ENCODE results near the gene POLR1G.
"Not testable (repeated sequence)": the region's sequence is repeated elsewhere in the genome, so short reads cannot be mapped to it uniquely, and the experiment has no call there.

Gene POLR1G

GRCh38 chr19:45421947-45422498 is 15.6 kb downstream of the POLR1G start:
- no peak for DNase-seq (ENCODE audit: low read depth in 2 of 2)

GRCh38 chr19:45423033-45423588 is 16.7 kb downstream of the POLR1G start:
- DNase-seq (ENCODE audit: low read depth in 2 of 2), result peak in 1 of 2 donors; percentile 70

DNA sequence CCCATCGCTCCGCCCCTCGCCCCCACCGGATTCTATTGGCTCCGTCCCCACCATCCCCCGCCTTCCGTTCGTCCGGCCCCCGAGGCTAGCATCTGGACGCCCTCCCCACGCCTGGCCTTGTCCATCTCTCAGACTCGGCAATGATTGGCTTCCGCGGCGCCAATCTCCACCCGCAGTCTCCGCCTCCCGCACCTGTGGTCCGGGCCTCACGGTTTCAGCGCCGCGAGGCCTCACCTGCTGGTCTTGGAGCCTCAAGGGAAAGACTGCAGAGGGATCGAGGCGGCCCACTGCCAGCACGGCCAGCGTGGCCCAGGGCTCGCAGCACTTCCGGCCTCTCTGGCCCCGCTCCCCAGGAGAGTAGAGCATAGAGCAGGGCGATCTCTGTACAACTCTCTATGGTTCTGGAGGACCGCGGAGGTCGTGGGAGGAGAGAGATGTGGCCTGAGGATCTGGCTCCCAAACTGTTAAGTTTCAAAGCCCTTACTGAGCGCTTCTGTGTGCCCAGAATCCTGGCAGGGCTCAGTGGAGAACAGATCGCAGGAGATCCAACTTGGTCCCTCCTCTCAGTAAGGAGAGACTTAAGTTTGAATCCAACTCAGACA is 17.2 kb downstream of the POLR1G start, which contains the start of gene ERCC1:
TSS of gene ERCC1 (minus strand) at position 329 of the 602 bp plus-strand sequence. CDS start 543 bp downstream, outside the sequence.
- peak; percentile 39 to 87 for DNase-seq (ENCODE audit: low read depth in 2 of 2)

DNA sequence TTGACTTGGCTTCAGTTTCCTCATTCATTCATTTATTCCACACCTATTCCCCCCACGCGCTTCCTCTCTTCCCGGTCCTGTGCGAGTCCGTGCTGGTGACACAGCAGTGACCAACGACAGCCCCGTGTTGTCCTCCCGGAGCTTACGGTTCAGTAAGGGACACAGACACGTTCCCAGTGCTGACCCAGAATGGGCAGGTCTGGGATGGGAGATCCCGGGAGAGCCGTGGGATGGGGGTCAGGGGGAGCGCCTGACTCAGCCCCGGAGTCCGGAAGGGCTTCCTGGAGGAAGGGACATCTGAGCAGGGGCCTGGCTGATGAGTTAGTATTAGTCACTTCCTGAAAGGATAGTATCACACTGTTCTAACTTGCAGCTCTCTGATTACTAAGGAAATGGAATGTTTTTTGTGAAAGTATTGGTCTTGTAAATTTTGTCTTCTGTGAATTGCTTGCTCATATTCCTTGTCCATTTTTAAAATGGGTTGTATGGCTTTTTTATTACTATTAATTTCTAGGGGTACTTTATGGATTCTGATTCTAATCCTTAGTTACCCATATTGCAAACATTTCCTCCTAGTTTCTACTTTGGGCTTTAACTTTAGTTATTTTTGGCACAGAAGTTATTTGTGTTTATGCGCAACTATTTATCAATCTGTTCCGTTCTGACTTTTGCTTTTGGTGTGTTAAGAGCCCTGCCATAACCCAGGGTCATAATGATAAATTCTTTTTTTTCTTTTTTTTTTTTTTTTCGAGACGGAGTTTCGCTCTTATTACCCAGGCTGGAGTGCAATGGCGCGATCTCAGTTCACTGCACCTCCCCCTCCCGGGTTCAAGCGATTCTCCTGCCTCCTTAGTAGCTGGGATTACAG is 18.0 kb downstream of the POLR1G start:
- DNase-seq (ENCODE audit: low read depth in 2 of 2), result no peak

- no peak for DNase-seq (ENCODE audit: low read depth in 2 of 2)
Measured at GRCh38 chr19:45428384-45429231, 22.2 kb downstream of the POLR1G start.

- not testable (repeated sequence) for DNase-seq (ENCODE audit: low read depth in 2 of 2)
Measured at GRCh38 chr19:45429896-45430295, 23.5 kb downstream of the POLR1G start.

- not testable (repeated sequence) for DNase-seq (ENCODE audit: low read depth in 2 of 2)
Measured at GRCh38 chr19:45431008-45431407, 24.6 kb downstream of the POLR1G start.

DNA sequence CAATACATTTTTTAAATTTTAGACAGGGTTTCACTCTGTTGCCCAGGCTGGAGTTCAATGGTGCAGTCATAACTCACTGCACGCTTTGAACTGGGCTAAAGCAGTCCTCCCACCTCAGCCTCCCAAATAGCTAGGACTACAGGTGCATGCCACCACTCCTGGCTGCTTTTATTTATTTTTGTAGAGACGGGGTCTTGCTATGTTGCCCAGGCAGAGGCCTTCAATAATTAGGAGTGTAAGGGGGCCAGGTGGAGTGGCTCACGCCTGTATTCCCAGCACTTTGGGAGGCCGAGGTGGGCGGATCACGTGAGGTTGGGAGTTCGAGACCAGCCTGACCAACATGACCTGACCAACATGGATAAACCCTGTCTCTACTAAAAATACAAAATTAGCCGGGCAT is 26.1 kb downstream of the POLR1G start:
- not testable (repeated sequence) for DNase-seq (ENCODE audit: low read depth in 2 of 2)

- DNase-seq (ENCODE audit: low read depth in 2 of 2), result no peak
Measured at GRCh38 chr19:45437328-45437727, 30.9 kb downstream of the POLR1G start.

GRCh38 chr19:45439190-45439568 is 32.7 kb downstream of the POLR1G start:
- no peak for DNase-seq (ENCODE audit: low read depth in 2 of 2)

DNA sequence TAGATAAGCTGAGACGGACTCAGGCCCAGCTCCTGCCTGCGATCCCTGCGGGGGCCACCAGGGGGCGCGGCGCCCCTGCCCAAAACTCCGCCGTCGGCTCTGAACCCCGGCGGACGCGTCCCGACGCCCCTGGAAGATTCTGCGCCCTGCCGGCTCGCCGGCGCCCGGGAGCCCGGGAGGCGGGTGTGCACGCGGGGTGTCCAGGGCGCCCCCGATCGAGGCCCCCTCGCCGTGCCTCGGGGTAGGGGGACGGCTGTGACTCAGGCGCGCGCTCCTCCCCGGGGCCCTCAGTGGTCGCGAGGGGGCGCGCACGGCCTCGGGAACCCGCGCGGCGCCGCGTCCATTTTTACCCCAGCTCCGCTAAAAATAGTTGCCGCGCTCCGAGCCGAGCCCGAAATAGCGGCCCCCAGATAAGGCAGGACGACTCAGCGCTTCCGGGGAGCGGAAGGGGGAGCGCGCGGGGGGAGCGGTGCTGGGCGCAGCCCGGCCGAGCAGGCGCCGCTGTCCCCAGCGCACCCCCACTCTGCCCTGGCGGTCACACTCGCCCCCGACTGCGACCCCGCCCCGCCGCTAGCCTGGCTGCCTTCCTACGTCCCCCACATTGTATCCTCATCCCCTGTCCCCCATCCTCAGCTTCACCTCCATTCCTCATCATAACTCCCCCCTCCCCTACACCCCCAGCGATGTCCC is 33.3 kb downstream of the POLR1G start:
- DNase-seq (ENCODE audit: low read depth in 2 of 2), result peak; percentile 76 to 78

DNA sequence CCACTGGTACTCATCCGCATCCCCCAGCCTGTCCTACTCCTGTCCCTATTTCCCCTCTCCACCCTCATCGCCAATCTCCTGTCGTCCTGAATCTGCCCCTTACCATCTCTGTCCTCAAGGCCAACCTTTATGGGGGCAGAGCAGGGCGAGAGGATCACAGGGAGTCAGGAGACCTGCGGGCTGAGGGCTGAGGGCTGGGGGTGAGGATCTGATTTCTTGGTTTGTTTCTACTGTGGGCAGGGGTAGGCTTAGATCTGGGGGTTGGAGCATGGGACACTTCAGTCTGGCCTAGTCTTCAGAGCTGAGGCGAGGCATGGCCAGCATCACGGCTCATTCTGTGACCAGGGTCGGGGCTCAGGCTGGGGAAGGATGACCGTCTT is 33.8 kb downstream of the POLR1G start:
- DNase-seq (ENCODE audit: low read depth in 2 of 2), result no peak

DNA sequence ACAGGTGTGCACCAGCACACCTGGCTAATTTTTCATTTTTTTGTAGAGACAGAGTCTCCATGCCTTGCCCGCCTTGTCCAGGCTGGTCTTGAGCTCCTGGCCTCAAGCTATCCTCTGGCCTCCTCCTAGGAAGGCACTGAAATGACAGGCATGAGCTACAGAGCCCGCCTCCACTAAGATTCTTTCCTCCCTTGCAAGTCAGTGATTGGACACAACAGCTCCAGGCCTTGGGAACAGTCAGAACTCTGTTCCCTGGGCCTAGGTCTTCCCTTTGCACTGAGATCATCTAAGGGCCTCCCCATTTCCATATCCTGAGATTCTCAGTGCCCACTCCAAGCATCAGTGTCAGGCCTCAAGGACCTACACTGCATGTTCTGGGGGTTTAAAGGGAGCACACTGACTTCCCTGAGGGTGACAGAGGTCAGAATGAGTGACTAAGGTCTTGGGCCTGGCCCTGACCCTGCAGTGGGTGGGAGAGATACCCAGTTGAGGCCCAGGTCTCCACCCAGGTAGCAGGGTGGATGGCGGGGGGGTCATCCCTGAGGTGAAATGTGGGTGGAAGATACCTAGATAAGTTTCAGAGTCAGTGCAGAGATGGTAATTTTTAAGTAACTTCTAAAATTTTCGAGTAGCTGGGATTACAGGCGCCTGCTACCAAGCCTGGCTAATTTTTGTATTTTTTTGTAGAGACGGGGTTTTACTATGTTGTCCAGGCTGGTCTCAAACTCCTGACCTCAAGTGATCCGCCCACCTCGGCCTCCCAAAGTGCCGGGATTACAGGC is 34.6 kb downstream of the POLR1G start:
- no peak for DNase-seq (ENCODE audit: low read depth in 2 of 2)

GRCh38 chr19:45442408-45442777 is 35.9 kb downstream of the POLR1G start:
- no peak for DNase-seq (ENCODE audit: low read depth in 2 of 2)

GRCh38 chr19:45442778-45443461 is 36.5 kb downstream of the POLR1G start:
- DNase-seq (ENCODE audit: low read depth in 2 of 2), result no peak

GRCh38 chr19:45443462-45444317 is 37.2 kb downstream of the POLR1G start:
- peak in 1 of 2 donors; percentile 44 for DNase-seq (ENCODE audit: low read depth in 2 of 2)

DNA sequence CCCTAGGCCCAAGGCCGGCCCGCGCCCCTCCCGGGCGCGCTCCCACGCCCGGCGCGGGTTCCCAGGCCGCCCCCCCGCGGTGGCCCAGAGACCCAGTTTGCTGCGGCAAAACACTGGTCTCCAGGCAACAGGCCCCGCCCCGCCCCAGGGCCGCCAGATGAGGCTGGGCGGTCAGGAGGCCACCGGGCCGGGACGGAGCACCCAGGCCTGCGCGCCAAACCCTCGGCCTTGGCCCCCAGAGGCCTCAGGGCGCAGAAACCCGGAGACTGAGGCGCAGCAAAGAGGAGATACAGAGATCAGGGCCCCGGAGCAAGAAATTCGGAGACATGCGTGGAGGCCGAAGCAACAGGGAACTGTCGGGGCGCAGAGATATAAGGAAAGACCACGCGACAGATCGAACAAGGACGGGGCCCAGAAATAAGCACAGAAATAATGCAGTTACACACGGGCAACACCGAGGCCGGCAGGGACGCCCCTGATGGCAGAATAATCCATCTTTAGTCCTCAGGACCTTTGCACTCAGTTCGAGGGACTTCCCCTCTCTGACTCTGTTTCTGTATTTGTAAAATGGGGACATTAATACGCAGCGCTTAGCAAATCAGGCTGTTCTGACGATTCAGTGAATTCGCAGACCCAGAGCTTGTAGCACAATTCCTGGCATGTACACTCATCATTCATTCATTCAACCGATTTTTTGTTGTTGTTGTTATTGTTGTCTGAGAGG is 38.0 kb downstream of the POLR1G start:
- peak; percentile 39 to 63 for DNase-seq (ENCODE audit: low read depth in 2 of 2)

DNA sequence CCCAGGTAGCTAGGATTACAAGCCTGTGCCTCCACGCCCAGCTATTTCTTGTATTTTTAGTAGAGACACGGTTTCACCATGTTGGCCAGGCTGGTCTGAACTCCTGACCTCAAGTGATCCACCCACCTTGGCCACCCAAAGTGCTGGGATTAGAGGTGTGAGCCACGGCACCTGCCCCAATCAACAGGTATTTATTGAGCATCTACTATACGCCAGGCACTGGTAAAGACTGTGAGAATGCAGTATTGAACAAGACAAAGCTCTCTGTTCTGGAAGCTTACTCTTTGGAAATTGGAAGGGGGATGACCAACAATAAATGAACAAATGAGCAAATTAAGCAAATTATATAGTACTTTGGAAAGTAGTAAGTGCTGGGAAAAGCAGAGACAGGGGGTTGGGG is 38.7 kb downstream of the POLR1G start:
- no peak for DNase-seq (ENCODE audit: low read depth in 2 of 2)
